MCF 10A (cell line): Measurements from ENCODE around the gene THRB. TPM values are rescaled to one million over a fixed set of nuclear protein-coding genes. Genes with fewer than 3 reads are reported as not detected.
A peak's percentile ranks its signal among the peaks of the same experiment; 100 is the strongest.

Experiments used
- BruUV-seq: library from RNA; stranded (reverse); fragments of 400-500 nt; replicated peaks from 2 replicates; lab custom pipeline; 2021; lab: Mats Ljungman, UMichigan
- CTCF ChIA-PET: fragments of 300-600 bp; sonication (Branson Sonifier 250); formaldehyde crosslinking; extraction: SDS; loops from one replicate; lab custom pipeline; 2021; ENCODE audit warnings: antibody characterized with exemption, inconsistent platforms; lab: Yijun Ruan, JAX
- POLR2A ChIA-PET: fragments of 300-600, 350-650 bp; sonication (Branson Sonifier 250); formaldehyde crosslinking; extraction: SDS; loops from one replicate; lab custom pipeline; 2020; ENCODE audit warnings: antibody characterized with exemption, inconsistent platforms; lab: Yijun Ruan, JAX
- DNase-seq: peaks from one replicate; pipeline ENCODE4 v3.0.0-alpha.2; 2018; ENCODE audit not compliant: unreplicated experiment
- H3K27ac Mint-ChIP-seq: one replicate; pipeline ENCODE4 v1.8.0; 2022; ENCODE audit warnings: mild to moderate bottlenecking, low read depth, mixed read lengths; ENCODE audit not compliant: unreplicated experiment
- H3K27me3 Mint-ChIP-seq: one replicate; pipeline ENCODE4 v1.8.0; 2022; ENCODE audit warnings: mixed read lengths; ENCODE audit not compliant: insufficient read depth, unreplicated experiment
- H3K36me3 Mint-ChIP-seq: one replicate; pipeline ENCODE4 v1.8.0; 2022; ENCODE audit warnings: mild to moderate bottlenecking, moderate library complexity, mixed read lengths; ENCODE audit not compliant: insufficient read depth, unreplicated experiment
- H3K4me1 Mint-ChIP-seq: one replicate; pipeline ENCODE4 v1.8.0; 2022; ENCODE audit warnings: mixed read lengths; ENCODE audit not compliant: insufficient read depth, unreplicated experiment
- H3K4me3 Mint-ChIP-seq: one replicate; pipeline ENCODE4 v1.8.0; 2022; ENCODE audit warnings: mild to moderate bottlenecking, moderate library complexity, mixed read lengths; ENCODE audit not compliant: unreplicated experiment
- H3K9me3 Mint-ChIP-seq: one replicate; pipeline ENCODE4 v1.8.0; 2022; ENCODE audit warnings: mixed read lengths; ENCODE audit not compliant: unreplicated experiment
- CTCF ChIP-seq: fragments of 200-600 bp; IDR thresholded peaks from one replicate; pipeline ENCODE4 v1.8.0; 2022; ENCODE audit warnings: antibody characterized with exemption, mild to moderate bottlenecking; ENCODE audit not compliant: unreplicated experiment
- intact Hi-C: fragments of 100-400 bp; cut with micrococcal nuclease; formaldehyde crosslinking; loops from 2 replicates; pipeline ENCODE4 v1.14.1; 2022
- total RNA-seq: library from RNA; stranded (reverse); gene quantifications from 2 replicates; pipeline ENCODE4 v1.2.3, GENCODE V29; 2022

The THRB gene
- total RNA-seq, 1 experiment from 2014 or later: 4.2 TPM

DNA sequence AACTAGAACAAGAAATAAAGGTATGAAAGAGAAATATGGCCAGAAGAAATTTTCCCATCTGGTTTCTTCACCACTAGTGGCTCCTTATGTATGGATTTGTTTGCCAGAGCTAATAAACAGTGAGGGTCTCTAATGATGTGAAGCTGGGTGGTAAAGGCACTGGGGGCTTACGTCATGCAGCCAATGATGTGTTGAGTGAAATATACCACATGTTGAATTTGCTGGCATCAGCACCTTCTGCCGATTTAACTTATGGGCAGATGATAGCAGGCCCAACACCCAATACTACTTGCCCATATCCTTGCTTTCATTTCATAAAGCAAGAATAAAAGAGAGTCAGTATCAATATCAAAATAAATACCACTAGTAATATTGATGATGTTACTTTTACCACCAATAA, 133.0 kb downstream of the THRB start:
- no peak for TF ChIP-seq CTCF
- ChIA-PET POLR2A (interaction anchor here (1.0 kb wide), 1 partner anchor 9 kb away, joined by 4 read pairs; no protein-coding TSS in a partner anchor), CTCF (interaction anchor here (0.6 kb wide), 1 partner anchor 364 kb away, joined by 3 read pairs; no protein-coding TSS in a partner anchor)
- BruUV-seq: no TSS peak
- Mint-ChIP-seq H3K4me1 (peaks cover 21% of the 10 kb centered on the region), H3K27me3 (no peaks in the 10 kb centered on the region), H3K27ac (no peak overlapping the region), H3K4me3 (no peak overlapping the region), H3K9me3 (peaks cover 7% of the 10 kb centered on the region), H3K36me3 (no peaks in the 10 kb centered on the region)
- intact Hi-C loops: loop anchor here (10.0 kb wide), 1 partner anchor 97 kb away; no protein-coding TSS in a partner anchor
- DNase-seq: no peak

DNA sequence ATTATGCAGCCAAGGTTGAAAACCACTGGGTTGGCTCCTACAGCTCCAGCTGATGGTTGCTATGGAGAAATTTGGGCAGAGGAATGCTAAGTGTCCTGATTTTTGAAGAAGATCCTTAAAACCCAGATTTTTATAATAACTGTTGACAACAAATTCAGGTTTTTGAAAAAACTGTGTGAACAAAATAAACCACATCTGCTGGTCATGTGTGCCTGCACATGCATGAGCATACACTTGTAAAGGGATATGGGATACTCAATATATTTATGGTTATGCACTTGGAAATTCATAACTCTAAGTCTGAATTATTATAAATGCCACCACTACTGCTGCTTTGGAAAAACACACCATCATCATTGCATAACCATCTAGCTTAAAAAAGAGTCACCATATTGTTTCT, 133.7 kb downstream of the THRB start:
- H3K36me3 Mint-ChIP-seq: no peaks in the 10 kb centered on the region
- H3K27me3 Mint-ChIP-seq: no peaks in the 10 kb centered on the region
- BruUV-seq: no TSS peak
- peaks cover 7% of the 10 kb centered on the region for H3K9me3 Mint-ChIP-seq
- intact Hi-C loops: loop anchor here (10.0 kb wide), 1 partner anchor 96 kb away; no protein-coding TSS in a partner anchor
- no peak for TF ChIP-seq CTCF
- ChIA-PET POLR2A (interaction anchor here (0.7 to 1.0 kb wide), 2 partner anchors 9 to 135 kb away, joined by 3 to 4 read pairs; no protein-coding TSS in a partner anchor), CTCF (no interaction called here)
- no peak overlapping the region for H3K27ac Mint-ChIP-seq
- peaks cover 27% of the 10 kb centered on the region for H3K4me1 Mint-ChIP-seq
- no peak for DNase-seq
- H3K4me3 Mint-ChIP-seq: no peak overlapping the region

DNA sequence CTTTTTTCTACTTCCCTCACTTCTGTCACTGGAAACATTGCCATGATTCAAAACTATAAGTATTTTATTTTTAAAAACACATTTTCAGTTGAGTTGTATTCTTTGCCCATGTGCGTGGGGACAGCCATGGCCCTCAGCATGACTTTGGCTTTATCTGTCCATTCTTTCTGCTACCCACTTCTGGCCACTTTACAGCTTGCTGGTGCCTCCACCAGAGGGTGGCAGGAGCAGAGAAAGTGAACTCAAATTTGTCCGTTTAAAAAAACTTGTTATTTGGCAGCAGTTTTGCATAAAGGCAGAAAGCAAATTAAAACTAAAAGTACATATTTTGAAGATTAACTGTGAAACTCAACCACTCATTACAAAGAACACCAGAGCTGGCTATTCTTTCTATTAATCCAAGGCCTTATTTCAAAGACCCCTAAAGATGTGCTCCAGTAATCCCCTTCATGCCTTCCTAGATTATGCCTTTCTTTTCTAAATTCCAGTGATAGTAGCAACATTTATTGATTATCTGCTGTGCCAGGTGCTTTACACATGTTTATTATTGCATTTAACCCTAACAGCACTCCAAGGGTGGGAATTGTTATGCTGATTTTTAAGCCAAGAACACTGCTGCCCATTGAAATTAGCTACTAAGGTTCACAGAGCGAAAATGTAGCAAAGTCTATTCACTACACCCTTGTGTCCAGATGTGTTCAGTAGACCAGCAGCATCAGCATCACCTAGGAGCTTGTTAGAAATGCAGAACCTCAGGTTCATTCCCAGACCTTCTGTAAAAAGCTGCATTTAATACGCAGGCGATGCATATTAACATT, 134.8 kb downstream of the THRB start:
- Mint-ChIP-seq H3K27ac (no peak overlapping the region), H3K4me3 (no peak overlapping the region), H3K9me3 (peaks cover 7% of the 10 kb centered on the region), H3K4me1 (peaks cover 28% of the 10 kb centered on the region), H3K36me3 (no peaks in the 10 kb centered on the region), H3K27me3 (no peaks in the 10 kb centered on the region)
- no TSS peak for BruUV-seq
- POLR2A ChIA-PET: interaction anchor here (0.5 to 0.7 kb wide), 2 partner anchors 19 to 136 kb away, joined by 3 to 4 read pairs; no protein-coding TSS in a partner anchor
- intact Hi-C loops: loop anchor here (10.0 kb wide), 1 partner anchor 95 kb away; no protein-coding TSS in a partner anchor
- peak; percentile 16 for TF ChIP-seq CTCF
- DNase-seq: no peak
- CTCF ChIA-PET: interaction anchor here (0.6 kb wide), 1 partner anchor 30 kb away, joined by 3 read pairs; no protein-coding TSS in a partner anchor

DNA sequence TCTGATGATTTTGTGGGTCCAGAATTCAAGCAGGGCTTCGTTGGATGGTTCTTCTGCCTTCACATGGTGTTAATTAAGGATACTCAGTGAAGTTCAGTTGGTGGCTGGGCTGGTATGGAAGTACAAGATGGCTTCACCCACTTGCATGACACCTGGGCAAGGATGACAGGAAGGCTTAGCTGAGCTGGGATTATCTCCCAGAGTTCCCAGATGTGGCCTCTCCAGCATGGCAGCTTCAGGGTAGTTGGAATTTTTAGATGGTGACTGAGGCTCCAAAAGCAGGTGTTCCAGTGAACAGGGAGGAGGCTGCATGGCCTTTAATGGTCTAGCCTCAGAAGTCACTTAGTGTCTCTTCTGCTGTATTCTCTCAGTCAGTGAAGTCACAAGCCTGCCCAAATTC, 135.5 kb downstream of the THRB start:
- no TSS peak for BruUV-seq
- ChIA-PET CTCF (no interaction called here), POLR2A (interaction anchor here (0.5 kb wide), 1 partner anchor 19 kb away, joined by 4 read pairs; no protein-coding TSS in a partner anchor)
- intact Hi-C loops: no loop called here
- DNase-seq: no peak
- H3K4me3 Mint-ChIP-seq: no peak overlapping the region
- peaks cover 26% of the 10 kb centered on the region for H3K4me1 Mint-ChIP-seq
- H3K36me3 Mint-ChIP-seq: no peaks in the 10 kb centered on the region
- no peak overlapping the region for H3K27ac Mint-ChIP-seq
- TF ChIP-seq CTCF: no peak
- no peaks in the 10 kb centered on the region for H3K27me3 Mint-ChIP-seq
- peaks cover 7% of the 10 kb centered on the region for H3K9me3 Mint-ChIP-seq
